ENCODE results near the gene ENOX2.

DNA sequence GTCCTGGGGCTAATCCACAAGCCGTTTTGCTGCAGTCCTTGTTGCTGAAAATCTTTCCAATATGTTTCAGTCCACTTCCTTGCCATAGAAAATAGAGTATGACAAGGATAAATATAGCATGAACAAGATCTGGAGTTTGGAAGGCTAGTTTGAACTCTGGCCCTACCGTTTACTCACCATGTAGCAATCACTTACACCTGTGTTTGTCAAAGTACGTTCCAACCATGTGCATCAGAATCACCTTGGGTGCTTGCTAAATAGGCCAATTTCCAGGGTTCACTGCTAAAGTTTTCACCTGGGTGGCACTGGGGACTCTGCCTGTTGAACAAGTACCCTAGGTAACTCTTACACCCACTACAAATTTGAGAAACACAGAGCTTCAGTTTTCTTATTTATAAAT, 188.9 kb downstream of the ENOX2 start:
- TF ChIP-seq ARNTL (CRISPR knock-in tag; IDR thresholded peaks at IDR 0.05; ENCODE audit: borderline replicate concordance, low read depth), result no peak
- TF ChIP-seq ISL1 (CRISPR knock-in tag; IDR thresholded peaks at IDR 0.05), result no peak
- TF ChIP-seq, protein P1, sequence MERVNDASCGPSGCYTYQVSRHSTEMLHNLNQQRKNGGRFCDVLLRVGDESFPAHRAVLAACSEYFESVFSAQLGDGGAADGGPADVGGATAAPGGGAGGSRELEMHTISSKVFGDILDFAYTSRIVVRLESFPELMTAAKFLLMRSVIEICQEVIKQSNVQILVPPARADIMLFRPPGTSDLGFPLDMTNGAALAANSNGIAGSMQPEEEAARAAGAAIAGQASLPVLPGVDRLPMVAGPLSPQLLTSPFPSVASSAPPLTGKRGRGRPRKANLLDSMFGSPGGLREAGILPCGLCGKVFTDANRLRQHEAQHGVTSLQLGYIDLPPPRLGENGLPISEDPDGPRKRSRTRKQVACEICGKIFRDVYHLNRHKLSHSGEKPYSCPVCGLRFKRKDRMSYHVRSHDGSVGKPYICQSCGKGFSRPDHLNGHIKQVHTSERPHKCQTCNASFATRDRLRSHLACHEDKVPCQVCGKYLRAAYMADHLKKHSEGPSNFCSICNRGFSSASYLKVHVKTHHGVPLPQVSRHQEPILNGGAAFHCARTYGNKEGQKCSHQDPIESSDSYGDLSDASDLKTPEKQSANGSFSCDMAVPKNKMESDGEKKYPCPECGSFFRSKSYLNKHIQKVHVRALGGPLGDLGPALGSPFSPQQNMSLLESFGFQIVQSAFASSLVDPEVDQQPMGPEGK (CRISPR knock-in tag; IDR thresholded peaks at IDR 0.05; ENCODE audit: borderline replicate concordance), result no peak
- TF ChIP-seq ZC3H10 (CRISPR knock-in tag; IDR thresholded peaks at IDR 0.05), result no peak
- TF ChIP-seq, protein P2, sequence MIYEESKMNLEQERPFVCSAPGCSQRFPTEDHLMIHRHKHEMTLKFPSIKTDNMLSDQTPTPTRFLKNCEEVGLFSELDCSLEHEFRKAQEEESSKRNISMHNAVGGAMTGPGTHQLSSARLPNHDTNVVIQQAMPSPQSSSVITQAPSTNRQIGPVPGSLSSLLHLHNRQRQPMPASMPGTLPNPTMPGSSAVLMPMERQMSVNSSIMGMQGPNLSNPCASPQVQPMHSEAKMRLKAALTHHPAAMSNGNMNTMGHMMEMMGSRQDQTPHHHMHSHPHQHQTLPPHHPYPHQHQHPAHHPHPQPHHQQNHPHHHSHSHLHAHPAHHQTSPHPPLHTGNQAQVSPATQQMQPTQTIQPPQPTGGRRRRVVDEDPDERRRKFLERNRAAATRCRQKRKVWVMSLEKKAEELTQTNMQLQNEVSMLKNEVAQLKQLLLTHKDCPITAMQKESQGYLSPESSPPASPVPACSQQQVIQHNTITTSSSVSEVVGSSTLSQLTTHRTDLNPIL (CRISPR knock-in tag; IDR thresholded peaks at IDR 0.05; ENCODE audit: low read depth), result no peak
- no peak for TF ChIP-seq PPARA (CRISPR knock-in tag; IDR thresholded peaks at IDR 0.05; ENCODE audit: borderline replicate concordance)
- TF ChIP-seq CSDC2 (CRISPR knock-in tag; IDR thresholded peaks at IDR 0.05), result no peak
- no peak for TF ChIP-seq ESRRG (CRISPR knock-in tag; IDR thresholded peaks at IDR 0.05)
- no peak for TF ChIP-seq RARB (CRISPR knock-in tag; IDR thresholded peaks at IDR 0.05)
- TF ChIP-seq ZFP3 (CRISPR knock-in tag; IDR thresholded peaks at IDR 0.05), result no peak
- no peak for TF ChIP-seq ZFP30 (CRISPR knock-in tag; IDR thresholded peaks at IDR 0.05)
- TF ChIP-seq OSR1 (CRISPR knock-in tag; IDR thresholded peaks at IDR 0.05), result no peak
- TF ChIP-seq TOX (CRISPR knock-in tag; IDR thresholded peaks at IDR 0.05; ENCODE audit: borderline replicate concordance), result no peak

Data from SK-N-SH treated with all-trans-retinoic acid at 6 μM for 48 hours (cell line).